Natural killer cell treated with Interleukin-12 subunit alpha and Interleukin-12 subunit beta and Interleukin-15 and Interleukin-18, amount 100 ng/mL, for 72 hours (primary cell): ENCODE results near the gene ADAMTS17. TPM values are rescaled to one million over a fixed set of nuclear protein-coding genes. Genes with fewer than 3 reads are reported as not detected.
A peak's percentile ranks its signal among the peaks of the same experiment; 100 is the strongest.

Experiments
- ATAC-seq, 2 donors: fragments of 150-1000 bp; cut with Tn5 transposase in 1 of 2; sonication (Bioruptor Pico), chemical (Tn5 transposase) in 1 of 2; 2 replicates each; pipeline ENCODE4 v1.10.0; 2021
- DNase-seq: peaks from one replicate; pipeline ENCODE4 v3.0.0; 2022; ENCODE audit warnings: low spot score
- H3K27ac Mint-ChIP-seq, 2 donors: 1 replicate in 1 of 2; 2 replicates in 1 of 2; pipeline ENCODE4 v1.8.0; 2022; ENCODE audit warnings: mixed read lengths in 2 of 2, mild to moderate bottlenecking in 1 of 2, moderate library complexity in 1 of 2
- H3K27me3 Mint-ChIP-seq, 2 donors: 1 replicate in 1 of 2; 2 replicates in 1 of 2; pipeline ENCODE4 v1.8.0; 2022; ENCODE audit warnings: mixed read lengths in 2 of 2
- H3K36me3 Mint-ChIP-seq: one replicate; pipeline ENCODE4 v1.8.0; 2022; ENCODE audit warnings: mixed read lengths
- H3K4me1 Mint-ChIP-seq, 2 donors: 1 replicate in 1 of 2; 2 replicates in 1 of 2; pipeline ENCODE4 v1.8.0; 2022; ENCODE audit warnings: low read depth in 2 of 2, mixed read lengths in 2 of 2, mild to moderate bottlenecking in 1 of 2
- H3K4me3 Mint-ChIP-seq: one replicate; pipeline ENCODE4 v1.8.0; 2022; ENCODE audit warnings: mixed read lengths
- H3K9me3 Mint-ChIP-seq: 2 replicates; pipeline ENCODE4 v1.8.0; 2022; ENCODE audit warnings: mixed read lengths
- total RNA-seq, 2 donors: library from RNA; stranded (reverse); gene quantifications; one replicate each; pipeline ENCODE4 v1.2.3, GENCODE V29; 2022

ADAMTS17 gene
- total RNA-seq, 2 donors from 2014 or later = 0.31 to 0.59 TPM

DNA sequence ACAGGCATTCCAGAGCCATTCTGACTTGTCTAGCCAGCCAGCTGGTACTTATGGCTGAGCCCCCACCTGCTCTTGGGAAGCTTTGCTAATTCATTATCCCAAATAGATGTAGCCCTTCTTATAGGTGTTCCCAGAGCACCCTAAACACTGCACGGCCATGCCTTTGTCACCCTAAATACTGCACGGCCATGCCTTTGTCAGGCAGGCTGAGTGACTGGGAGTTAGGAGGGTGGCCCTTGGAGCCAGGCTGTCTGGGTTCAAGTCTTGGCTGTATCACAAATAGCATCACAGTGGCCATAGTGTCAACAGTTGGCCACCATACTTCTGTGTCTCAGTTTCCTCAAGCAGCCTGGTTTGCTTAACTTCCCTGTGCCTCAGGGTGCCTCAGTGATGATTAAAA, 292.3 kb downstream of the ADAMTS17 start:
- no peak for DNase-seq
- H3K9me3 Mint-ChIP-seq = peaks cover 2% of the 10 kb centered on the region
- H3K27ac Mint-ChIP-seq = no peak overlapping the region
- ATAC-seq = no peak
- H3K27me3 Mint-ChIP-seq = peaks cover 6 to 8% of the 10 kb centered on the region in 2 donors
- peaks cover 5% of the 10 kb centered on the region for H3K36me3 Mint-ChIP-seq
- H3K4me3 Mint-ChIP-seq = no peak overlapping the region
- H3K4me1 Mint-ChIP-seq = peaks cover 0 to 4% of the 10 kb centered on the region in 2 donors

DNA sequence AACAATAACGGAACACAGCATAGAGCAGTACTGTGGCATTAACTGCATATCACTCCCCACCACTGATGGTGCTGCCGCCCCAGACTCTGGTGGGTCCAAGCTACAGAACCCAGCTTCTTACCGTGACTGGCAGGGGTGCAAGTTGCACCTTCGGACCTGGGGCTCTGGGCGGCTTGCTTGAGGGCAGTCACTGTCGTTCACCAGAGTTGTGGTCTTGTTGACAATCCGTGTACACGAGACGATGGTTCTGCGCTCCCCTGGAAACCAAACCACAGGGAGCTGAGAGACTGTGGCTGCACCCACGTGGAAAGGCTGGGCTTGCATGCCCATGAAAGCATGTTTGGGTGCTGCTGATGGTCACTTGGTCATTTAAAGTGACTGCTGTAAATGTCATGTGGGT, 293.0 kb downstream of the ADAMTS17 start:
- Mint-ChIP-seq H3K27me3 (peaks cover 6 to 12% of the 10 kb centered on the region in 2 donors), H3K4me1 (peaks cover 0 to 4% of the 10 kb centered on the region in 2 donors), H3K36me3 (peaks cover 5% of the 10 kb centered on the region), H3K9me3 (peaks cover 2% of the 10 kb centered on the region), H3K4me3 (no peak overlapping the region), H3K27ac (no peak overlapping the region)
- ATAC-seq = no peak
- DNase-seq = no peak

DNA sequence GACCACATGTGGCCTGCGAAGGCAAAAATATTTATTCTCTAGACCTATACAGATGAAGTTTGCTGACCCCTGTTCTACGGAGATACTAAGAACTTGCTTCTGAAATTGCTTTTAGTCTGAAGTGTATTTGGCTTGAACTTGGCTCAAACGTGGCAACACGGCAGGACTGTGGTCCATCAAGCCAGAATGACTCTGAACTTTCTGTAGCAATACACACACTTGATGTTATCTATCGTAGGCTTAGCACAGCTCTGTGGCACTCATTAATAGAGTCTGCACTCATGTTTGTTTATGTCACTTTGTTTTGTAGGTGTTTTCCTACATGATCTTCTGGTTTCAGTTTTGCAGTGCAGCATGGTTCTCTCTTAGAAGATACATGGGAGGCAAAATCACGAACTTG, 298.1 kb downstream of the ADAMTS17 start:
- DNase-seq = no peak
- Mint-ChIP-seq H3K27ac (no peak overlapping the region), H3K4me1 (peaks cover 0 to 3% of the 10 kb centered on the region in 2 donors), H3K9me3 (peaks cover 2% of the 10 kb centered on the region), H3K36me3 (peaks cover 5% of the 10 kb centered on the region), H3K4me3 (no peak overlapping the region), H3K27me3 (peaks cover 18 to 30% of the 10 kb centered on the region in 2 donors)
- ATAC-seq = no peak

DNA sequence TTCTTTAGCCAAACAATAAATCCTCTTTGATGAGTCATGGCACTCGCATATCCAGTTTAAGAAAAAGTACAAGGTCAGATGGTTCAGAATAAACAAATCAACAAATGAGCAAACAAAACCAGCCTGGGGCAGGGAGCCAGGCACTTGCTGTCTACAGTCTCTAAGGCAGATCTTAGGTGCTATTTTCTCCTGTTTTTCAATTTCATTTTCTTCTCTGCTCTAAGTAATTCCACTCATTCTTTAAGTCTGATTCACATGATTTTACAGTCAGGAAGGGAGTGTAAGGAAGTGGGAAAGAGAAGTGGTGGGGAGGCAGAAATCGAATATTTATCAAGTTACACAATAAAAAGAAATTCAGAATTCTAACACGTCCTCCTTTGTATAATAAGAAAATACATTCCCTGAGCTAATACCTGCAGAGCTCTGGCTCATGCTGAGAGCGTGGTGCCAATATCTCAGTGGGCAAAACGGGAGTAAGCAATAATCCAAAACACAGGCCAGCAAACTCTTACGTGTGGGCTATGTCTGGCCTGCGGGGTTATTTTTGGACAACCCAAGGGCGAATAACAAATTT, 298.6 kb downstream of the ADAMTS17 start:
- Mint-ChIP-seq H3K4me1 (peaks cover 0 to 3% of the 10 kb centered on the region in 2 donors), H3K9me3 (peaks cover 2% of the 10 kb centered on the region), H3K27me3 (peaks cover 18 to 30% of the 10 kb centered on the region in 2 donors), H3K4me3 (no peak overlapping the region), H3K27ac (no peak overlapping the region), H3K36me3 (peaks cover 5% of the 10 kb centered on the region)
- DNase-seq = no peak
- no peak for ATAC-seq

- Mint-ChIP-seq H3K4me3 (no peak overlapping the region), H3K36me3 (peaks cover 3% of the 10 kb centered on the region), H3K27ac (no peak overlapping the region), H3K27me3 (peaks cover 18 to 30% of the 10 kb centered on the region in 2 donors), H3K9me3 (peaks cover 2% of the 10 kb centered on the region), H3K4me1 (peaks cover 0 to 3% of the 10 kb centered on the region in 2 donors)
- ATAC-seq (no peak), DNase-seq (no peak)
These were observed 299.2 kb downstream of the ADAMTS17 start for GRCh38 chr15:100042558-100042957.

DNA sequence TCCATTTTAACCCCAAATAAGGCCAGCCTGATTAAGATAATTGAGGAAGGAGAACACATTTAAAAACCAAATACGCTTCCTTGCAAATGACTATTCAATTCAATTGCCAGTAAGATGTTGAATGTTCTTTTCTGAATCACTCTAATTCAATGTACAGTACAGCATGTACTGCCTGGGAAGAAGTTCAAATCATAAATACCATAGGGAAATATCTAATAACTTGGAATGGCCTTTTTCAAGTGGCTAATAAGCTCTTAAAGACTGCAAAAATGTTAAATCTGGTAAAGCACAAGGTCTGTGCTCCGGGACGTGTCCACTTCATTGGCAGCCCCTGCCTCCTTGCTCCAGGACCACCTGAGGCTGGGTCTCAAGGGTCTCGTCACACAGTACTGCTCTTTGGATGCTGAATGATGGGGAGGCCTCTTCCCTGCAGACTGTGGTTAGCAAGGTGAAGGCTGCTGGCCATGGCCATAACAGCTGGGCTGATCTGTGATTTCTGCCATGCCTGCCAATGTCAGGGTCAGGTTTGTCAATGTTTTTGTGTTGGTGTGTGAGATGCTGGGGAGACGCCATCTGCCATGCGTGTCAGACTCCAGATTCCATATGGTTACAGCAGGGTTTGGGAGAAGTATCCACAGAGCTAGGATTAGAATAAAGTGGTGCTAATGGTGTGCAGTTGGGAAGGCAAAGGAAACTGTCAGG, 300.5 kb downstream of the ADAMTS17 start:
- peaks cover 0 to 3% of the 10 kb centered on the region in 2 donors for H3K4me1 Mint-ChIP-seq
- ATAC-seq (peak in 1 of 2 donors; percentile 17), DNase-seq (no peak)
- H3K9me3 Mint-ChIP-seq = no peaks in the 10 kb centered on the region
- no peak overlapping the region for H3K27ac Mint-ChIP-seq
- no peaks in the 10 kb centered on the region for H3K36me3 Mint-ChIP-seq
- no peak overlapping the region for H3K4me3 Mint-ChIP-seq
- H3K27me3 Mint-ChIP-seq = peaks cover 16 to 30% of the 10 kb centered on the region in 2 donors

DNA sequence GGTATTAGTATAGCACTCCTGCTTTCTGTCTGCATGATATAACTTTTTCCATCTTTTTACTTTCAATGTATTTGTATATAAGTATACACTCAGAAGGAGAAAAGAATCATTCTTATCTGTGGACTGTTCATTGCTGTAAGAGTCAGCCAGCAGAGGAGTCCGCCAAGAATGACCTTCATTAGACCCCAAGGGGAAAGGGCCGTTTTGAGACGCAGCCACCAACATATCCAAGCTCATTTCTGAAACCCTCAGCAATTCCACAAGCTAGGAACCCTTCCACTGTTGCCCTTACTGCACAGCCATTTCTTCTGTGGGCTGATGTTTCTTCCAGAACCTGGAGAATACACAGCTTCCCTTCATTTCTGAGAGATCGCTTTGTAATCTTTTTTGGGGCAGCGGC, 301.8 kb downstream of the ADAMTS17 start:
- Mint-ChIP-seq H3K27ac (no peak overlapping the region), H3K27me3 (peaks cover 16 to 30% of the 10 kb centered on the region in 2 donors), H3K4me1 (peaks cover 0 to 3% of the 10 kb centered on the region in 2 donors), H3K4me3 (no peak overlapping the region), H3K36me3 (no peaks in the 10 kb centered on the region), H3K9me3 (no peaks in the 10 kb centered on the region)
- DNase-seq (no peak), ATAC-seq (no peak)

DNA sequence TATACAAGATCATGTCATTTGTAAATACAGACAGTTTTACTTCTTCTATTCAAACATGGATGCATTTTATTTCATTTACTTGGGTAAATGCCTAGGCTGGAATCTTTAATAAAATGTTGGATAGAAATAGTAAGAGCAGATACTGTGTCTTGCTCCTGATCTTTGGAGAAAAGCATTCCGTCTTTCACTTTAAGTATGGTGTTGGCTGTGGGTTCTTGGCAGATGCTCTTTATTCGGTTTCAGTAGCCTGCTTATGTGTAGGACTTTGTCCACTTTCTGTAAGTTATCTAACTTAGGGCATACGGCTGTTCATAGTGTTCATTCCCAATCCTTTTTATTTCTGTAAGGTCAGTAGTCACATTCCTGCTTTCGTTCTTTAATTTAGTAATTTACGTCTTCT, 303.0 kb downstream of the ADAMTS17 start:
- no peak overlapping the region for H3K4me3 Mint-ChIP-seq
- no peaks in the 10 kb centered on the region for H3K9me3 Mint-ChIP-seq
- DNase-seq (no peak), ATAC-seq (no peak)
- H3K4me1 Mint-ChIP-seq = peaks cover 0 to 3% of the 10 kb centered on the region in 2 donors
- H3K27ac Mint-ChIP-seq = no peak overlapping the region
- H3K36me3 Mint-ChIP-seq = no peaks in the 10 kb centered on the region
- H3K27me3 Mint-ChIP-seq = peaks cover 11 to 30% of the 10 kb centered on the region in 2 donors

- ATAC-seq = no peak
- no peak overlapping the region for H3K27ac Mint-ChIP-seq
- DNase-seq = no peak
- no peak overlapping the region for H3K4me3 Mint-ChIP-seq
- peaks cover 0 to 3% of the 10 kb centered on the region in 2 donors for H3K4me1 Mint-ChIP-seq
- no peaks in the 10 kb centered on the region for H3K9me3 Mint-ChIP-seq
- H3K27me3 Mint-ChIP-seq = peaks cover 11 to 30% of the 10 kb centered on the region in 2 donors
- no peaks in the 10 kb centered on the region for H3K36me3 Mint-ChIP-seq
These were observed 303.9 kb downstream of the ADAMTS17 start for GRCh38 chr15:100037901-100038300.

- Mint-ChIP-seq H3K27ac (no peak overlapping the region), H3K36me3 (no peaks in the 10 kb centered on the region), H3K27me3 (peaks cover 5 to 18% of the 10 kb centered on the region in 2 donors), H3K9me3 (no peaks in the 10 kb centered on the region), H3K4me3 (no peak overlapping the region), H3K4me1 (no peaks in the 10 kb centered on the region)
- DNase-seq (no peak), ATAC-seq (no peak)
These were observed 305.8 kb downstream of the ADAMTS17 start for GRCh38 chr15:100036015-100036414.

DNA sequence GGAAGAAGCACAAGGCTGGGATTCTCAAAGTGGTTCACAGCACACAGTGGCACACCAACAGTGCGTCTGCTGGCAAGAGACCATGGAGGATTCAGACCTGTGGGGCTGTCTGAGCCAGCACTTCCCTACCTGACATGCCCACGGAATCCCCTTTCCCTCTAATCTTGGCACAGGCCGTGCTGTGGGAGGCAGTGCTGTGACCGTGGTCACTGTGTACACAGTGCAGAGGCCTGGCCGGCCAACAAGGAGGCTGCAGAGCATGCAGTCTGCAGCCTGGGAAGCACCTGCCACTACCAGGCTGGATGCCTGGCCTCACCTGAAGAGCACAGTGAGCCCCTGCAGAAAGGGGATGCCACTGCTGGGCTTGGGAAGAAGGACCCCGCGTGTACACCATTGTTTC, 307.6 kb downstream of the ADAMTS17 start:
- Mint-ChIP-seq H3K4me3 (no peak overlapping the region), H3K27me3 (peaks cover 5 to 12% of the 10 kb centered on the region in 2 donors), H3K27ac (no peak overlapping the region), H3K9me3 (no peaks in the 10 kb centered on the region), H3K36me3 (no peaks in the 10 kb centered on the region), H3K4me1 (no peaks in the 10 kb centered on the region)
- DNase-seq (no peak), ATAC-seq (peak; percentile 29 to 46)

GRCh38 chr15:100033140-100033857, 308.5 kb downstream of the ADAMTS17 start:
- Mint-ChIP-seq H3K4me1 (no peaks in the 10 kb centered on the region), H3K9me3 (peaks cover 5% of the 10 kb centered on the region), H3K4me3 (no peak overlapping the region), H3K27ac (no peak overlapping the region), H3K27me3 (peaks cover 6 to 16% of the 10 kb centered on the region in 2 donors), H3K36me3 (peaks cover 7% of the 10 kb centered on the region)
- ATAC-seq = no peak
- DNase-seq = no peak

GRCh38 chr15:100032358-100033085, 309.3 kb downstream of the ADAMTS17 start:
- no peak for DNase-seq
- ATAC-seq = no peak
- H3K36me3 Mint-ChIP-seq = peaks cover 9% of the 10 kb centered on the region
- H3K27me3 Mint-ChIP-seq = peaks cover 6 to 16% of the 10 kb centered on the region in 2 donors
- H3K4me1 Mint-ChIP-seq = no peaks in the 10 kb centered on the region
- peaks cover 8% of the 10 kb centered on the region for H3K9me3 Mint-ChIP-seq
- no peak overlapping the region for H3K27ac Mint-ChIP-seq
- H3K4me3 Mint-ChIP-seq = no peak overlapping the region
